ENCODE results near the gene CAPZB.

CAPZB gene

DNA sequence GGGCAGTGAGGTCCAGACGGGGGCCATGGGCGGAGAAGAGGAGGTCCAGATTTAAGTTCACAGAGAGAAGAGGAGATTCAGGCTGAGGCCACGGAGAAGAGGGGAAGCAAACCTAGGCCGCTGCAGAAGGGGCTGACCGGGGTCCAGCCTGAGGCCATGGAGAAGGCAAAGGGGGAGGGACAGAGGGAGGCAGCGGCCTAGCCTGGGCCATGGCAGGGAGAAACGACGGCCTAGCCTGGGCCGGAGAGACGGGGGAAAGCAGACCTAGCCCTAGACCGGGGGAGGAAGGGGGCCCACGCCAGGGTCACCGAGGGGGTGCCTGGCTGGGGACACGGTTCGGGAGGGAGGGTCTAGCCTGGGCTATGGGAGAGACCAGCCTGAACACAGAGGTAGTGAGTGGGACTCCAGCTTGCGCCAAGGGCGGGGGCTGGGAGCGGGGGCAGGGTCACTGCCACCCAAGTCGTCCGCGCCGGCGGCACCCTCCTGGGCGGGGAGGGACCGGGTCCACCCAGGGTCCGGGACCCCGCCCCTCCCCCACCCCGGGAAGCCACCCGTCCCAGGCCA is 459 bp downstream of the CAPZB start:
- no peak for TF ChIP-seq POLR2A (IDR thresholded peaks at IDR 0.05; ENCODE audit: low read depth, low read length)
- FAIRE-seq (no peak), DNase-seq (ENCODE audit: insufficient read length, low spot score) (no peak)

DNA sequence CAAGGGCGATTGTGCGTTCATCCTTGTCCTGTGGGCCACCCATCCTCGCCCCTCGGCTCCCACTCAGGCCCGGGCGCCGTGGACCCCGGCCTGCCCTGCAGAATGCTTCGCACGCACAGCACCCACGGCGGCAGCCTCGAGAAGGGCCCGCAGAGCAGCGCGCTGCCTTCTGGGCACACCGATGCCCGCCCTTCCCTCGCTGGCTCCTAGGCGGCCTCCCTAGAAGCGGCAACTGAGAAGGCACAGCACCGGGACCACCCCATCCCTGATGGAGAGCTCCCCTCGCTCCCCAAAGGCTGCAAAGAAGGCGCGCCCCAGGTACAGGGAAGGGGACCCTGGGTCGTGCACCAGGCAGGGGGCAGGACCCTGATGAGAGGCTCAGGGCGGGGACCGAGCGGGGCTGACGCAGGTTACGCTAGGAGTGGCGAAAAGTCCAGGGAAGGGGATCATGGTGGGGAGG is 971 bp downstream of the CAPZB start:
- DNase-seq (ENCODE audit: insufficient read length, low spot score) (no peak), FAIRE-seq (no peak)
- no peak for TF ChIP-seq POLR2A (IDR thresholded peaks at IDR 0.05; ENCODE audit: low read depth, low read length)

DNA sequence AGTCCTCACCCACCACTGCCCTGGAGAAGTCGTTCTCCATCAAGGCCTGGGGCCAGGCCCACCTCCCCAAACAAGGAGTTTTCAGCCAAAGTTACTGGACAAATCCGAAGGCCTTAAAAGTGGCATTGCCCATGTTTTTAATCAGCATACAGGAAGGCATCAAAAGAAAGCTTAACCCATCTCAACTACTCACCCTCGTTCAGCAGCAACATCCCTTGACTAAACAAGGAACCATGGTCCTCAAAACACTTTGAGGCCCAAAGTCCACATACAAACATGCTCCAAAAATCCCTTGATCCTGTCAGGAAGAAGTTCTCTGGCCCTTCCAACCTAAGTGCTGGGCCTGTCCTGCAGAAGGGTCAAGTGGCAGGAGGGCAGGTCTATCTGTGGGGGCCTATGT is 1.6 kb downstream of the CAPZB start:
- FAIRE-seq (no peak), DNase-seq (ENCODE audit: insufficient read length, low spot score) (no peak)
- TF ChIP-seq POLR2A (IDR thresholded peaks at IDR 0.05; ENCODE audit: low read depth, low read length), result no peak

DNA sequence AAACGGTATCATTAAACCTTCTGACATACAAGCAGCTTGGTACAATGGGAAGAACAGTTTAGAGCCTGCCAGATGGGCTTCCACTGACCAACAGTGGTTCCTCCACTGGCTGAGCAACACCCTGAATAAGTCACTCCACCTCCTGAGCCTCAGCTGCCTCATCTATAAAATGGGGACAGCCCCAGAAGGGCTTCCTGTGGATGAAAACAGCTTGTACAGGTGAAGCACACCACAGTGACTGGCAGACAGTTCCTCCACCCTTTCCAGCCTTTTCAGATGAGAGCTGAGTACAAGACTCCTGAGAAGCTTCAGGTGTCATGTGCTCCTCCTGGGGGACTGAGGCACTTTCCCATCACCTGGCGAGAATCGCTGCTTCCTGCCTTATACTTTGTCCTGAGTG is 2.1 kb downstream of the CAPZB start:
- FAIRE-seq (no peak), DNase-seq (ENCODE audit: insufficient read length, low spot score) (no peak)
- no peak for TF ChIP-seq POLR2A (IDR thresholded peaks at IDR 0.05; ENCODE audit: low read depth, low read length)

DNA sequence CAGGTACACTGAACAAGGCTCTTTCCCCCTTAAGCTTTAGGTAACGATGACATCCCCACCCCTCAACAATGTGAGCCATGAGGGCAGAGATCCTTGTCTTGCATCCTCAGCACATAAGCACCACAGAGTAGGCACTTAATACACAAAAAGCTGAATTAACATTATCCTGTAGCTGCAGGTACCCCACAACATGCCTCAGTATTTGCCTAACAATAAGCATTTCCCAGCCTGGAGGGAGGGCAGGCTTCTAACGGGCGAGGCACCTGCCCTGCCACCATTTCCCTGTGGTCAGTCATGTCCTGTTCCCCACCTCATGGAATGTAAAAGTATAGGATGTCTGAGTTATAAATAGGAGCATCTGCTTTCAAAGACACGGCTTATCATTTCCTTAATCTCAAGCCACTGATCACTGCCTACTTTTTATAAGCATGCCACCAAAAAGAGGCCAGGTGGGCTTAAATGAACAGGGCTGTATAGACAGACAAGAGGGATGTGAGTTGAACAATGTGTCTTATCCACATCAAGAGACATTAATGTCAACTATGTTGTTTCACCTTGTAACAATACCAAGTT is 3.4 kb downstream of the CAPZB start:
- TF ChIP-seq POLR2A (IDR thresholded peaks at IDR 0.05; ENCODE audit: low read depth, low read length), result no peak
- FAIRE-seq, result no peak
- no peak for DNase-seq (ENCODE audit: insufficient read length, low spot score)

DNA sequence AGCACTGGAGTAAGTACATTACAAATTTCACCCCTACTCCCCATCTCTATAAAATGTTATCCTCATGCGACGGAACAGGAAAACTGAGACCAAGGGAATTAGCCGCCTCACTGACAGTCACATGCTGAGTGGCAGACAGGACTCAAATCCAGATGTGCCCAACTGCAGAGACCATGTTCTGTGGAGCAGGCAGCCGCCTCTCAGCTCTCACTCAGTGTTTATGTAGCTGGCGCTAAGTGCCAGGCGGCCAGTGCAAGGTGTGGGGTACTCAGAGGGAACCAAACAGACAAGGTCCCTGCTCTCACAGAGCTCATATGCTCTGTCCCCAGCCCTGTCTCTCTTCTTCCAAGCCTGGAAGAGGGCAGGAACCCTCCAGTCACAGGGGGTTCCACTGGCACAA is 5.1 kb downstream of the CAPZB start:
- no peak for TF ChIP-seq POLR2A (IDR thresholded peaks at IDR 0.05; ENCODE audit: low read depth, low read length)
- DNase-seq (ENCODE audit: insufficient read length, low spot score) (no peak), FAIRE-seq (no peak)

DNA sequence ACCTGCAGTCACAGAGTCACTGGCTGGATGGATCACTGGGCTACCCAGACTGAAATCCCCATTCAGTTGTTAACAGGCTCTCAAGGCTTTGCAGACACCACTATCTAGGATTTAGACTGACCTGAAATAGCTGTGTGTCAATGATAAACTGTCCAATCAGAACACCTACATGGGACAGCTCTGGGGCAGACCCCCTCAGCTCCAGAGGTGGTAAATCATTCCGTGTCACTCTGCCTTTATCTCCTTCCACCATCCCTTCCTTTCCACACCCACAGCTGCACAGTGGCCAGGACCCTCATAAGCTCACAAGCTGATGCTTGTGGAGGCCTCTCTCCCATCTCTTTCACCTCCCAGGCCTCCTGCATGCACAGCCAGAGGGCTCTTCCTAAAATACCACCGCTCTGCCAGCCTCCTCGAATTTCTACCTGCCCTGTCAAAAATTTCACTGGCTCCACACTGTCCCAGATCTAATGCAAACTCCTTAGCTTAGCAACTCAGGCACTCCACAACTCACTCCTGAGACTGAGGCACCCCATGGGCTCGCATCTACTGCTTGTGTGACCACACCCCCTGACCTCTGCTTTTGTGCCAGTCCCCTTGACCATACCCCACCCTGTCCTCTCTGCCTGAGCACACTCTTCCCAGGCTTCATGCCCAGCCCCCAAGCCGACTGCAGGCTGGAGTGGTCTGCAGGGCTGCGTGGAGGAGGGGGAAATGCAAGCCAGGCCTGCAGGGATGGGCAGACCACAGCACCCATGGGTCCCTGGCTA is 5.8 kb downstream of the CAPZB start:
- FAIRE-seq (no peak), DNase-seq (ENCODE audit: insufficient read length, low spot score) (no peak)
- TF ChIP-seq POLR2A (IDR thresholded peaks at IDR 0.05; ENCODE audit: low read depth, low read length), result no peak

DNA sequence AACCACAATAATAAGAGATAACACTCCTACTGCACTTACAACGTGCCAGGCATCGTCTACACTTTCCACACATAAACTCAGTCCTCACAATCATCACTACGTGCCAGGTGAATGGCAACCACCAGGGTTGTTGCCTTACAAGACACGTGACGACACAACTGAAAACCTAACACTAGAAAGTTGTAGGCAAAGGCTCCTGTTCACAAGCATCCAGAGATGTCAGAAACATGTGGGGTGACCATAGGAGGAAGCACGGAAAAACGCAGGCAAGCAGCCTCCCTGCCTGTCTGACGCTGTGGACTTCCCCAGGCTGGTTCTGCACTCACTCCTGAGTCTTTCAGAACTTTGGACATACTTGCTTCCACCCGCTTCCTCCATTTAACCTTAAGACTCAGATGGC is 7.0 kb downstream of the CAPZB start:
- FAIRE-seq, result no peak
- DNase-seq (ENCODE audit: insufficient read length, low spot score), result no peak
- no peak for TF ChIP-seq POLR2A (IDR thresholded peaks at IDR 0.05; ENCODE audit: low read depth, low read length)

DNA sequence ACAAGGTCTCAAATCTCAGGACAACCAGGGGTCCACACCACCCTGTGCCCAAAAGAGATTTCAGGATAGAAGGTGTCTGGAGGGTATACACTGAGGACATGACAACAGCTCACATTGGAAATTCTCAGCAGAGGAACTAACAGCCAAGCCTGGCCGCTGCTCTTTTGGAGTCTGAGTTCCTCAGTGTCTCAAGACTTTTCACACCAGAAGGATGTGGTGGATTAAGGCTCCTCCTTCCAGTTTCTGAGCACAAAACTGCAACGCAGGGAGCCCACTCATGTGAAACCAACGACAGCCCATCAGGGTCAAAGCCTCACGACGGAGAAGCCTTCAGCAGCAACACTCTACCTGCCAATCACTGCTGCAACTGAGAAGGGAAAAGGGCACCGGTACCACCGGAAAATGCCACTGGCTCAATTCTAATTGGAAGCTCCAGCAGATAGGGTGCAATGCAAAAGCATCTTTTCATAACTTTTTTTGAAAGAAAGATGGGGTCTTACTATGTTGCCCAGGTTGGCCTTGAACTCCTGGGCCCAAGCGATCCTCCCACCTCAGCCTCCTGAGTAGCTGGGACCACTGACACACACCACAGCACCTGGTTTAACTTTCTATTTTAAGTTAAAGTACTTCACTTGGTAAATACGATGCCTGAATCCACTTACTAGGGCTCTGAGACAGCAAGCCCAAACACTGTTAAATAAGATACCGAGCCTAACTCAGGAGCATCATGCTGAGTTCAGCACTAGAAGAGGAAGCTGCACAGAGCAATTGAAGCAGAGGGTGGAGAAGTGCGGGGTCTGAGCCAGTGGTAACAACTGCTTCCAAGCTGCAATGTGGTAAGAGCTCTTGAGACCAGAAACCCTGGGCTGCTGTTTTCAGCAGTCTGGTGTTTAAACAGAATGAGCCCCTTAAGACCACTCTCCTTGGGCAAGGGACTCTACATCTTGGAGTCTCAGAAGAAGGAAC is 7.8 kb downstream of the CAPZB start:
- FAIRE-seq (no peak), DNase-seq (ENCODE audit: insufficient read length, low spot score) (no peak)
- no peak for TF ChIP-seq POLR2A (IDR thresholded peaks at IDR 0.05; ENCODE audit: low read depth, low read length)

DNA sequence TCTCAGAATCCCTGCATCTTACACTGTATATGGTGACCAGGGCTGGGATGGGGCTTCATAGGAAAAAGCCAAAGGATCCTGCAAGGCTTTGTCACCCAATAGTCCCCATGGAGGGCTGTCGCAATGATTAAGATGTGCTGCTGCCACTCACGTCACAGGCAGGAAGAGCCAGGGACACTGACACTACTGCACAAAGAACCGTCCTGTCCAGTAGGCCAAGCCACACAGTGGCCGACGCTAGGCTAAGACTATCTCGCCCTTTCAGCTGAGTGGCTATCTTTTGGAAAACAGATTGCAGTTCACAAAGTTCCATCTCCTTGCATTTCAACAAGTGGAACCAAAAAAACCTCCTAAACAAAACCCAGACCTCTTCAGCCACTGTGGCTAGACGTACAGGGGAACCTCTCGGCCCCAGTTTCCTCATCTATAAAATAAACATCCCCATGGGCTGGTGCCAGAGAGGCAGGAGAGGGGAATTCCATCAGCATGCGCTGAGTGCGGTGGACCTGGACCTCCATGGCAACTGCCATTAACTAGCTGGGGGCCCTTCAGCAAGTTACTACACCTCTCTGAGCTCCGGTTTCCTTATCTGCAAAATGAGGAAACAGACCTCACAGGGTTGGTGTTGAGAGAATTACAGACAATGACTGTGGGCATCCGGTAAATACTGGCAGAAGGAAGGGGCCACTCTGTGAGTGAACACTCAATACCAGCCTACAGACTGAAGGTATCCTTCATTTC is 8.7 kb downstream of the CAPZB start:
- no peak for TF ChIP-seq POLR2A (IDR thresholded peaks at IDR 0.05; ENCODE audit: low read depth, low read length)
- FAIRE-seq (no peak), DNase-seq (ENCODE audit: insufficient read length, low spot score) (no peak)

DNA sequence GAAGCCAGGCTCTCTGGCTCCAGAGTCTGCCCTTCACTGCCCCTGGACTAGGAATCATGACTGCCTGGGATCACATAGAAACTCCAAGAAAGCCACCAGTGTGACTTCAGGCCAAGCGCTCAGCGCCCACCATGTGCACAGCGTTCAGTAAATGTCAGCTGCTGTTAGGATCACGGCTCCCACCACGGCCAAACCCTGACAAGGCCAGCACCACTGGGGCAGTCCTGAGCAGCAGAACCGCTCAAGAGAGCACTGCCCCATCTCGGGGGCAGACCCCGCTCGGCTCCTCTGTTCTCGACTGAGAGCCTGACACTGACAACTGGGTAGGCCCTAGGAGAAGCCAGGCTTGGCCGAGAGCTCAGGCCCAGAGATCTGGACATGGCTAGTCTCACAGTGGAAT is 10.0 kb downstream of the CAPZB start:
- no peak for FAIRE-seq
- TF ChIP-seq POLR2A (IDR thresholded peaks at IDR 0.05; ENCODE audit: low read depth, low read length), result no peak
- no peak for DNase-seq (ENCODE audit: insufficient read length, low spot score)

DNA sequence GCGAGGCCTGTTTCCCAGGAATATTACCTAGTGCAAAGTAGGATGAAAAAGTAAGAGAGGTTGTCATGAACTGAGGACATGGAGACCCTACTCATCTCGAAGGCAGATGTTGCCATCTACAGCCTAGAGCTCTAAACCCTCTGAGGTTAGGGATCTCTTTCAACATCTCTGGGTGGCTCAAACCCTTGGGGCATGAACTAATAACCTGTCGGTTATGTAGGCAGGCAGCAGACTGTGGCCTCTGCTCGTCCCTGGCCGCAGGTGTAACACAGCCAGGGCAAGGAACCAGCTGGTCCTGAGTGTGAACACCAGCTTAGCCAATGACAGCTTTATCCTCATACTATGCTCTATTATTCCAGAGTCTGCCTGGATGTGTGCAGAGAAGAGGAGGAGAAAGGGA is 13.2 kb downstream of the CAPZB start:
- no peak for TF ChIP-seq POLR2A (IDR thresholded peaks at IDR 0.05; ENCODE audit: low read depth, low read length)
- FAIRE-seq (no peak), DNase-seq (ENCODE audit: insufficient read length, low spot score) (no peak)

DNA sequence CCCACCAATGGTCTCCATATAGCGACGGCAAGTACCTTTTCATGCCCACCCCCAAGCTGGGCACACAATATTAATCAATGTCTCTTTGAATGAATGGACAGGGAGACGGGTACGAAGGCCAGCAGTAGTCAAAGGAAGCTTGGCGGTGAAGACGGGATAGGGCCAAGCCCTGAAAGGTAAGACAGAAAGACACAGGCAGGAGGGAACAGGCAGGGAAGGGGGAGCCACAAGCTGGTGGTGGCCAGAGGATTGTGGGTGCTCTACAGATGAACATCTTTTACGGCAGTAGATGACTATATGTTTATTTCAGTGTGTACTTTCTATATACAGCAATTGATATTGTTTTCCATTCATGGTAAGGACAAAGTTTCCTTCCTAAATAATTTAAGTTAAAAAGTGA is 16.3 kb downstream of the CAPZB start:
- FAIRE-seq, result no peak
- TF ChIP-seq POLR2A (IDR thresholded peaks at IDR 0.05; ENCODE audit: low read depth, low read length), result no peak

More for the DNA sequence above, 16.3 kb downstream of the CAPZB start:
- no peak for DNase-seq (ENCODE audit: insufficient read length, low spot score)

Data from H54 (cell line).